C1 segment of cervical spinal cord (tissue), 14 donors: Measurements from ENCODE around the gene LMTK2.

Experiments used
- DNase-seq, 14 donors: peaks; one replicate each; lab custom pipeline; 2025; lab: John Stamatoyannopoulos, UW

Gene LMTK2

DNA sequence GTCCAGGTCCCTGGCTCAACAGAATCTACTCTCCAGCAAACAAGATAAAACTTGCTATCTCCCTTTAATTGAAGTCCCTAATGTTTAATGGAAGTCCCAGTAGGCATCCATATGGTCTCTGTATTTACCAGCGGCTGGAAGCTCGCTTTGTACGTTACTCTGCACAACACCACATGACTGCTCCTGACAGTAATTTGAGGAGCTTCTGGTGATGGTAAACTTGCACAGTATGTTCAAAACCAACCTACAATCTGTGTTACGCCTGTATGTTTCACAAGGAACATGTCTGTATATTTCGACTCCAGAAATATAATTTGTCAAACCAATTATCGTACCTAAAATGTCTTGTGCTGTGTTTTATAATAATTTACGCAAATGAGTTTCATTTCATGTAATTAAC is 149.8 kb downstream of the LMTK2 start:
- DNase-seq, result no peak

DNA sequence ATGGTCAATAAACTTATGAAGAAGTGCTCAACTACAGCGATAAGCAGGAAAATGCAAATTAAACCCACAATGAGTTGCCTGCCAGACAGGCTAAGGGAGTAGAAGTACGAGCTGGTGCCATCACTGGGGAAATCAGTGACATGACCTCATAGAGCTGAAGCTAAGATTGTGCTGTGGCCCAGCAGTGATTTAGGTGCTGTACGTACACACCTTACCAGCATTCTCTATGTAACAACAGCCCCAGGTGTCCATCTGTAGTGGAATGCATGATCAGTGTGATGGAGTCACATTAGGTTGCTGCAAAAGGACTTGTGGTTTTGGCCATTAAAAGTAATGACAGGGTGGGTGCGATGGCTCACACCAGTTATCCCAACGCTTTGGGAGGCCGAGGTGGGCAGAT is 151.0 kb downstream of the LMTK2 start:
- DNase-seq, result no peak
